K562 (cell line): ENCODE results near the gene TBX1. TPM values are rescaled to one million over a fixed set of nuclear protein-coding genes. Genes with fewer than 3 reads are reported as not detected.

ENCODE experiments used
- ELF2 ChIP-seq: fragments of 250-450 bp; sonication (Bioruptor Pico); IDR thresholded peaks from 2 replicates; pipeline ENCODE4 v1.5.0; 2021; ENCODE audit warnings: mild to moderate bottlenecking
- HCFC1 ChIP-seq: IDR thresholded peaks from 2 replicates; pipeline ENCODE4 v1.6.1; 2012; ENCODE audit warnings: low read depth, low read length, improper control_type of control experiment
- HDAC8 ChIP-seq: fragments of 450-650 bp; IDR thresholded peaks from 2 replicates; pipeline ENCODE4 v1.6.1; 2016; ENCODE audit warnings: mild to moderate bottlenecking, missing genetic modification characterization, moderate library complexity, missing compliant biosample characterization
- HMG20B ChIP-seq: fragments of 250-450 bp; sonication (Bioruptor Pico); IDR thresholded peaks from 2 replicates; pipeline ENCODE4 v1.5.0; 2021; ENCODE audit warnings: mild to moderate bottlenecking
- HSF4 ChIP-seq: fragments of 250-450 bp; sonication (Bioruptor Pico); IDR thresholded peaks from 2 replicates; pipeline ENCODE4 v2.1.2; 2022; ENCODE audit warnings: mild to moderate bottlenecking, moderate library complexity, borderline replicate concordance
- IFI16 ChIP-seq: fragments of 250-450 bp; sonication (Bioruptor Pico); IDR thresholded peaks from 2 replicates; pipeline ENCODE4 v2.1.2; 2022; ENCODE audit warnings: mild to moderate bottlenecking, inconsistent platforms
- JUN ChIP-seq, 2 experiments: sonication (generic) in 1 of 2; formaldehyde crosslinking in 1 of 2; IDR thresholded peaks; 2 replicates each; pipeline versions ENCODE4 v1.6.1 to v1.8.0; 2012 to 2022; ENCODE audit warnings: borderline replicate concordance in 2 of 2, mild to moderate bottlenecking in 2 of 2, improper control_type of control experiment in 1 of 2, low read depth in 1 of 2, low read length in 1 of 2, missing genetic modification reagents in 1 of 2
- KLF16 ChIP-seq: IDR thresholded peaks from 2 replicates; pipeline ENCODE4 v1.6.1; 2016; ENCODE audit warnings: antibody characterized with exemption
- MXI1 ChIP-seq: IDR thresholded peaks from 2 replicates; pipeline ENCODE4 v1.6.1; 2011; ENCODE audit warnings: low read depth, mild to moderate bottlenecking, improper control_type of control experiment, low read length
- NR2C2 ChIP-seq, 2 experiments: fragments of 200-800 bp in 1 of 2; sonication (Bioruptor generic) in 1 of 2; sonication (generic) in 1 of 2; formaldehyde crosslinking in 1 of 2; IDR thresholded peaks; 2 replicates each; pipeline versions ENCODE4 v1.6.1 to v1.8.0; 2016 to 2022; ENCODE audit warnings: mild to moderate bottlenecking in 1 of 2, missing compliant biosample characterization in 1 of 2, missing genetic modification characterization in 1 of 2, missing genetic modification reagents in 1 of 2
- RBFOX2 ChIP-seq: fragments of 200-400 bp; formaldehyde crosslinking; IDR thresholded peaks from 2 replicates; pipeline ENCODE4 v1.6.1; 2017; ENCODE audit warnings: low read depth, mild to moderate bottlenecking, low read length, moderate library complexity
- RCOR1 ChIP-seq, 2 experiments: IDR thresholded peaks; 2 replicates each; pipeline ENCODE4 v1.6.1; 2012; ENCODE audit warnings: low read depth in 2 of 2, low read length in 2 of 2, borderline replicate concordance in 1 of 2, improper control_type of control experiment in 1 of 2
- TAF15 ChIP-seq: fragments of 200-400 bp; formaldehyde crosslinking; IDR thresholded peaks from 2 replicates; pipeline ENCODE4 v1.6.1; 2017; ENCODE audit warnings: mild to moderate bottlenecking, low read depth, low read length, moderate library complexity
- TBP ChIP-seq: optimal IDR thresholded peaks from 2 replicates; pipeline ENCODE3; 2011; ENCODE audit warnings: low read depth, low read length, improper control_type of control experiment
- ZNF133 ChIP-seq: fragments of 250-450 bp; sonication (Bioruptor Pico); IDR thresholded peaks from 2 replicates; pipeline ENCODE4 v1.4.0; 2020; ENCODE audit warnings: mild to moderate bottlenecking
- ZNF717 ChIP-seq: fragments of 250-450 bp; sonication (Bioruptor Pico); IDR thresholded peaks from 2 replicates; pipeline ENCODE4 v1.5.0; 2021
- polyA plus RNA-seq, 8 experiments: library from polyadenylated mRNA; depleted of rRNA in 4 of 8; stranded (reverse) in 5 of 8; unstranded in 3 of 8; fragments of >200 nt; fragmentation: Nextera tagmentation in 2 of 8; fragmentation: Illumina TruSeq in 1 of 8; extraction: Ambion mirVana in 2 of 8; extraction: Trizol in 1 of 8; gene quantifications; 2 replicates each; pipeline versions ENCODE4 v1.2.1 to v1.2.3, GENCODE V29; 2011 to 2014; ENCODE audit warnings: inconsistent platforms in 1 of 8, missing spikeins in 1 of 8
- total RNA-seq, 7 experiments: library from RNA; depleted of rRNA in 6 of 7; stranded (reverse); fragments of >200 nt in 6 of 7; fragmentation: Illumina TruSeq in 2 of 7; extraction: Trizol in 2 of 7; gene quantifications; 2 replicates each; pipeline versions ENCODE4 v1.2.1 to v1.2.3, GENCODE V29; 2011 to 2021; ENCODE audit warnings: low replicate concordance in 1 of 7
- TF ChIP-seq, protein P1 (sequence below): fragments of 250-450 bp; sonication (Bioruptor Pico); IDR thresholded peaks from 2 replicates; pipeline ENCODE4 v1.4.0; 2020
- TF ChIP-seq, protein P2 (sequence below): fragments of 450-650 bp; formaldehyde crosslinking; IDR thresholded peaks from 2 replicates; pipeline ENCODE4 v1.4.0; 2022; ENCODE audit warnings: missing genetic modification characterization
- TF ChIP-seq, protein P3 (sequence below): fragments of 250-450 bp; sonication (Bioruptor Pico); IDR thresholded peaks from 2 replicates; pipeline ENCODE4 v1.5.0; 2021

The TBX1 gene
- total and polyA plus RNA-seq, 9 of the 15 experiments (the other 6 are each of a cell fraction or from before 2014, with no cell fraction given) = 0.07 to 35.0 (median 3.9) TPM

DNA sequence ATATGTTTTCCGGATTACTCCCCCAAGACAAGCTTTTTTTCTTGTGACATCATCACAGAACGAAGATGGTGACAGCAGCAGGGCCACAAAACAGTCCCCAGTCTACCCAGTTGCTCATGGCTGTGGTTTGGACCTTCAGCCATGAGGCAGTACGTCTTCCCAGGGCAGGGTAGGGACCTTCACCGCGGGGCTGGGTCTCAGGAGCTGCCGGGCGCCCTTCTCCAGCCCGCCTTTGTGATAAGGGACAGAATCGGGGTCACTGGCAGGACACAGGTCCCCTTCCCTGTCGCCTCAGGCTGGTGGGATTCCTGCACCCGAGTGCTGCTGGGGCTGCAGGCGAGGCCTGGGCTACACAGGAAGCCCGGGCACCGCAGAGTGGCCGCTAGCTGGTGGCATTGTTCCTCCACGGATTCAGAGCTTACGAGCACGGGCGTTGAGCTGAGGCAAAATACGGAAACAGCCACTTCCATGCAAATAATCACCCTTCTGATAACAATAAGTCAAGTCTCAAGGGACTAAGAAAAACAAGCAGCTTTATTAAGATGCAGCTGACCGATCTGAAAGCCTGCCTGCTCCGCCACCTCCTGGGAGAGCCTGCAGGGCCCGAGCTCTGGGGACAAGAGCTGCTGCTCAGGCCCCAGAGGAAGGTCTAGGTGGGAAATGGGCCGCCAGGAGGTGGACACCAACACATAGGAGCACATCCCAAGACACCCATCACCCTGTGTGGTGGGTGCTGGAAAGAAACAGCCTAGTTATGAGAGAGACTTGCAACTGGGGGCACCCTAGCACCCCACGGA lies 12.3 kb downstream of the TBX1 start (continued):
- TF ChIP-seq, protein P1, sequence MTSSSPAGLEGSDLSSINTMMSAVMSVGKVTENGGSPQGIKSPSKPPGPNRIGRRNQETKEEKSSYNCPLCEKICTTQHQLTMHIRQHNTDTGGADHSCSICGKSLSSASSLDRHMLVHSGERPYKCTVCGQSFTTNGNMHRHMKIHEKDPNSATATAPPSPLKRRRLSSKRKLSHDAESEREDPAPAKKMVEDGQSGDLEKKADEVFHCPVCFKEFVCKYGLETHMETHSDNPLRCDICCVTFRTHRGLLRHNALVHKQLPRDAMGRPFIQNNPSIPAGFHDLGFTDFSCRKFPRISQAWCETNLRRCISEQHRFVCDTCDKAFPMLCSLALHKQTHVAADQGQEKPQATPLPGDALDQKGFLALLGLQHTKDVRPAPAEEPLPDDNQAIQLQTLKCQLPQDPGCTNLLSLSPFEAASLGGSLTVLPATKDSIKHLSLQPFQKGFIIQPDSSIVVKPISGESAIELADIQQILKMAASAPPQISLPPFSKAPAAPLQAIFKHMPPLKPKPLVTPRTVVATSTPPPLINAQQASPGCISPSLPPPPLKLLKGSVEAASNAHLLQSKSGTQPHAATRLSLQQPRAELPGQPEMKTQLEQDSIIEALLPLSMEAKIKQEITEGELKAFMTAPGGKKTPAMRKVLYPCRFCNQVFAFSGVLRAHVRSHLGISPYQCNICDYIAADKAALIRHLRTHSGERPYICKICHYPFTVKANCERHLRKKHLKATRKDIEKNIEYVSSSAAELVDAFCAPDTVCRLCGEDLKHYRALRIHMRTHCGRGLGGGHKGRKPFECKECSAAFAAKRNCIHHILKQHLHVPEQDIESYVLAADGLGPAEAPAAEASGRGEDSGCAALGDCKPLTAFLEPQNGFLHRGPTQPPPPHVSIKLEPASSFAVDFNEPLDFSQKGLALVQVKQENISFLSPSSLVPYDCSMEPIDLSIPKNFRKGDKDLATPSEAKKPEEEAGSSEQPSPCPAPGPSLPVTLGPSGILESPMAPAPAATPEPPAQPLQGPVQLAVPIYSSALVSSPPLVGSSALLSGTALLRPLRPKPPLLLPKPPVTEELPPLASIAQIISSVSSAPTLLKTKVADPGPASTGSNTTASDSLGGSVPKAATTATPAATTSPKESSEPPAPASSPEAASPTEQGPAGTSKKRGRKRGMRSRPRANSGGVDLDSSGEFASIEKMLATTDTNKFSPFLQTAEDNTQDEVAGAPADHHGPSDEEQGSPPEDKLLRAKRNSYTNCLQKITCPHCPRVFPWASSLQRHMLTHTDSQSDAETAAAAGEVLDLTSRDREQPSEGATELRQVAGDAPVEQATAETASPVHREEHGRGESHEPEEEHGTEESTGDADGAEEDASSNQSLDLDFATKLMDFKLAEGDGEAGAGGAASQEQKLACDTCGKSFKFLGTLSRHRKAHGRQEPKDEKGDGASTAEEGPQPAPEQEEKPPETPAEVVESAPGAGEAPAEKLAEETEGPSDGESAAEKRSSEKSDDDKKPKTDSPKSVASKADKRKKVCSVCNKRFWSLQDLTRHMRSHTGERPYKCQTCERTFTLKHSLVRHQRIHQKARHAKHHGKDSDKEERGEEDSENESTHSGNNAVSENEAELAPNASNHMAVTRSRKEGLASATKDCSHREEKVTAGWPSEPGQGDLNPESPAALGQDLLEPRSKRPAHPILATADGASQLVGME (CRISPR knock-in tag) = peak; percentile 55; the same call in 1 of the 2 replicates
- TF ChIP-seq TBP (peak; percentile 40), HCFC1 (no peak), TAF15 (no peak), HMG20B (CRISPR knock-in tag) (no peak), RCOR1 (IDR thresholded peaks at IDR 0.05; ENCODE audit: borderline replicate concordance in 1 of 2, low read depth in 2 of 2, low read length in 2 of 2) (no peak), ZNF133 (CRISPR knock-in tag) (no peak), KLF16 (no peak), ZNF717 (CRISPR knock-in tag) (no peak), JUN (IDR thresholded peaks at IDR 0.05; ENCODE audit: borderline replicate concordance, low read depth, low read length) (no peak), JUN (CRISPR knock-in tag; IDR thresholded peaks at IDR 0.05; ENCODE audit: borderline replicate concordance) (no peak), HSF4 (peak; percentile 85), NR2C2 (CRISPR knock-in tag; IDR thresholded peaks at IDR 0.05) (no peak), NR2C2 (tag; IDR thresholded peaks at IDR 0.05) (peak; percentile 49; the same call in 1 of the 2 replicates), IFI16 (CRISPR knock-in tag) (no peak), RBFOX2 (peak; percentile 61; the same call in 1 of the 2 replicates), MXI1 (no peak), HDAC8 (tag) (peak; percentile 85), ELF2 (0 out of 2 replicates have a peak, but pooled peaks have one; percentile 45)
- TF ChIP-seq, protein P2, sequence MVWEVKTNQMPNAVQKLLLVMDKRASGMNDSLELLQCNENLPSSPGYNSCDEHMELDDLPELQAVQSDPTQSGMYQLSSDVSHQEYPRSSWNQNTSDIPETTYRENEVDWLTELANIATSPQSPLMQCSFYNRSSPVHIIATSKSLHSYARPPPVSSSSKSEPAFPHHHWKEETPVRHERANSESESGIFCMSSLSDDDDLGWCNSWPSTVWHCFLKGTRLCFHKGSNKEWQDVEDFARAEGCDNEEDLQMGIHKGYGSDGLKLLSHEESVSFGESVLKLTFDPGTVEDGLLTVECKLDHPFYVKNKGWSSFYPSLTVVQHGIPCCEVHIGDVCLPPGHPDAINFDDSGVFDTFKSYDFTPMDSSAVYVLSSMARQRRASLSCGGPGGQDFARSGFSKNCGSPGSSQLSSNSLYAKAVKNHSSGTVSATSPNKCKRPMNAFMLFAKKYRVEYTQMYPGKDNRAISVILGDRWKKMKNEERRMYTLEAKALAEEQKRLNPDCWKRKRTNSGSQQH (CRISPR knock-in tag) = no peak
- TF ChIP-seq, protein P3, sequence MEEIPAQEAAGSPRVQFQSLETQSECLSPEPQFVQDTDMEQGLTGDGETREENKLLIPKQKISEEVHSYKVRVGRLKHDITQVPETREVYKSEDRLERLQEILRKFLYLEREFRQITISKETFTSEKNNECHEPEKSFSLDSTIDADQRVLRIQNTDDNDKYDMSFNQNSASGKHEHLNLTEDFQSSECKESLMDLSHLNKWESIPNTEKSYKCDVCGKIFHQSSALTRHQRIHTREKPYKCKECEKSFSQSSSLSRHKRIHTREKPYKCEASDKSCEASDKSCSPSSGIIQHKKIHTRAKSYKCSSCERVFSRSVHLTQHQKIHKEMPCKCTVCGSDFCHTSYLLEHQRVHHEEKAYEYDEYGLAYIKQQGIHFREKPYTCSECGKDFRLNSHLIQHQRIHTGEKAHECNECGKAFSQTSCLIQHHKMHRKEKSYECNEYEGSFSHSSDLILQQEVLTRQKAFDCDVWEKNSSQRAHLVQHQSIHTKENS (CRISPR knock-in tag) = no peak
